GM19468 (cell line): ENCODE measurements around the gene CDYL2.

Source experiments
- ATAC-seq: cut with Tn5 transposase; IDR thresholded peaks from one replicate; pipeline ENCODE4 v1.9.1; 2021; ENCODE audit warnings: mild to moderate bottlenecking, moderate library complexity, moderate number of reproducible peaks; ENCODE audit not compliant: unreplicated experiment; ENCODE audit errors: extremely low read depth

Gene CDYL2

GRCh38 chr16:80570106-80570478 lies 234.3 kb downstream of the CDYL2 start:
- no peak for ATAC-seq

- no peak for ATAC-seq
Measured at GRCh38 chr16:80569440-80570105, 234.8 kb downstream of the CDYL2 start.

- no peak for ATAC-seq
Measured at GRCh38 chr16:80564394-80564793, 240.0 kb downstream of the CDYL2 start.

- ATAC-seq = no peak
Measured at GRCh38 chr16:80563066-80563465, 241.3 kb downstream of the CDYL2 start.

GRCh38 chr16:80559369-80559768 lies 245.0 kb downstream of the CDYL2 start:
- ATAC-seq = no peak

- ATAC-seq = no peak
Measured at GRCh38 chr16:80557037-80557436, 247.4 kb downstream of the CDYL2 start.

- ATAC-seq = no peak
Measured at GRCh38 chr16:80556481-80556880, 247.9 kb downstream of the CDYL2 start.

- ATAC-seq = no peak
Measured at GRCh38 chr16:80554033-80554432, 250.4 kb downstream of the CDYL2 start.

GRCh38 chr16:80552277-80552676 lies 252.1 kb downstream of the CDYL2 start:
- no peak for ATAC-seq
